H1 (cell line): ENCODE measurements around the gene ADARB2. TPM values are rescaled to one million over a fixed set of nuclear protein-coding genes. Genes with fewer than 3 reads are reported as not detected.

Experiments used
- CTCF ChIA-PET: fragments of 300-600 bp; sonication (Branson Sonifier 250); formaldehyde crosslinking; loops from one replicate; lab custom pipeline; 2021; ENCODE audit not compliant: partially characterized antibody; lab: Charles Lee
- POLR2A ChIA-PET: fragments of 300-600 bp; sonication (Branson Sonifier 250); formaldehyde crosslinking; loops from one replicate; lab custom pipeline; 2021; ENCODE audit warnings: inconsistent platforms; ENCODE audit not compliant: partially characterized antibody; lab: Charles Lee
- DNase-seq, 2 experiments: peaks; one replicate each; pipeline versions ENCODE4 v3.0.0 to v3.0.0-alpha.2; 2010 to 2022; ENCODE audit warnings: low spot score in 2 of 2, low read depth in 1 of 2, mixed read lengths in 1 of 2
- FAIRE-seq: peaks from 2 replicates; lab custom pipeline; 2011; peaks lifted over from hg19 to GRCh38; lab: Jason Lieb, UNC
- H2AFZ ChIP-seq: 2 replicates; pipeline ENCODE4 v1.8.1; 2012; ENCODE audit warnings: low read length, inconsistent platforms
- H2AK5ac ChIP-seq: 2 replicates; pipeline ENCODE4 v1.6.1; 2013; ENCODE audit warnings: low read depth, low read length
- H2BK120ac ChIP-seq: replicated peaks from 2 replicates; pipeline ENCODE3; 2013; ENCODE audit warnings: low read depth, low read length, inconsistent platforms
- H2BK12ac ChIP-seq: 2 replicates; pipeline ENCODE4 v1.6.1; 2013; ENCODE audit warnings: low read depth, low read length
- H2BK15ac ChIP-seq: 2 replicates; pipeline ENCODE4 v1.6.1; 2013; ENCODE audit warnings: low read length
- H2BK20ac ChIP-seq: 2 replicates; pipeline ENCODE4 v1.6.1; 2013; ENCODE audit warnings: low read length
- H2BK5ac ChIP-seq: 2 replicates; pipeline ENCODE4 v1.6.1; 2013; ENCODE audit warnings: low read depth, low read length
- H3K14ac ChIP-seq: 2 replicates; pipeline ENCODE4 v1.6.1; 2013; ENCODE audit warnings: inconsistent platforms; ENCODE audit not compliant: insufficient read length
- H3K18ac ChIP-seq: 2 replicates; pipeline ENCODE4 v1.6.1; 2013; ENCODE audit warnings: low read length; ENCODE audit errors: extremely low read depth
- H3K23ac ChIP-seq: 2 replicates; pipeline ENCODE4 v1.6.1; 2013; ENCODE audit warnings: inconsistent platforms; ENCODE audit not compliant: insufficient read length
- H3K23me2 ChIP-seq: 2 replicates; pipeline ENCODE4 v1.6.1; 2013; ENCODE audit warnings: low read depth, low read length
- H3K27ac ChIP-seq: 2 replicates; pipeline ENCODE4 v1.6.1; 2011; ENCODE audit warnings: low read depth, low read length, inconsistent platforms
- H3K27me3 ChIP-seq, 4 experiments: replicated peaks in 1 of 4; 1 replicate in 1 of 4; 2 replicates in 3 of 4; pipeline versions ENCODE4 v1.6.1 to v1.8.1; 2011 to 2013; ENCODE audit warnings: low read length in 3 of 4, mild to moderate bottlenecking in 3 of 4, inconsistent platforms in 2 of 4, mixed read lengths in 2 of 4, moderate library complexity in 1 of 4; ENCODE audit not compliant: control insufficient read depth in 3 of 4, insufficient read depth in 3 of 4; ENCODE audit errors: extremely low read depth in 1 of 4
- H3K36me3 ChIP-seq, 4 experiments: 2 replicates each; pipeline versions ENCODE4 v1.6.1 to v1.8.1; 2011 to 2013; ENCODE audit warnings: mild to moderate bottlenecking in 4 of 4, low read length in 3 of 4, moderate library complexity in 2 of 4, control low read depth in 1 of 4, inconsistent platforms in 1 of 4; ENCODE audit not compliant: insufficient read depth in 4 of 4, control insufficient read depth in 2 of 4
- H3K4ac ChIP-seq: replicated peaks from 2 replicates; pipeline ENCODE3; 2013; ENCODE audit warnings: low read length, low read depth, mixed read lengths, inconsistent platforms; ENCODE audit not compliant: insufficient read length
- H3K4me1 ChIP-seq, 4 experiments: replicated peaks in 1 of 4; 1 replicate in 1 of 4; 2 replicates in 3 of 4; pipeline versions ENCODE4 v1.6.1 to v1.8.1; 2011 to 2013; ENCODE audit warnings: low read length in 3 of 4, inconsistent platforms in 2 of 4, mixed read lengths in 1 of 4; ENCODE audit not compliant: insufficient read depth in 4 of 4, control insufficient read depth in 3 of 4
- H3K4me2 ChIP-seq, 2 experiments: 2 replicates each; pipeline versions ENCODE4 v1.6.1 to v1.8.1; 2011 to 2013; ENCODE audit warnings: low read depth in 2 of 2, low read length in 2 of 2, control low read depth in 1 of 2, inconsistent platforms in 1 of 2, mild to moderate bottlenecking in 1 of 2; ENCODE audit not compliant: insufficient read depth in 1 of 2
- H3K4me3 ChIP-seq, 4 experiments: fragments of 200-600, 300-600 bp in 1 of 4; sonication (generic), shearing (Covaris generic), sonication (Bioruptor Twin) in 1 of 4; 2 replicates each; pipeline versions ENCODE4 v1.5.1 to v1.8.1; 2011 to 2016; ENCODE audit warnings: low read length in 4 of 4, low read depth in 3 of 4, control low read depth in 2 of 4, inconsistent platforms in 2 of 4, mild to moderate bottlenecking in 2 of 4, mixed read lengths in 1 of 4, moderate library complexity in 1 of 4; ENCODE audit not compliant: insufficient read depth in 2 of 4; ENCODE audit errors: extremely low read depth in 1 of 4
- H3K56ac ChIP-seq: replicated peaks from 2 replicates; pipeline ENCODE3; 2013; ENCODE audit warnings: low read depth, mild to moderate bottlenecking, mixed read lengths, low read length, inconsistent platforms; ENCODE audit not compliant: insufficient read length
- H3K79me1 ChIP-seq: 2 replicates; pipeline ENCODE4 v1.6.1; 2013; ENCODE audit warnings: low read depth, low read length, control low read depth
- H3K79me2 ChIP-seq, 2 experiments: 2 replicates each; pipeline versions ENCODE4 v1.6.1 to v1.8.1; 2012 to 2013; ENCODE audit warnings: low read length in 2 of 2, mild to moderate bottlenecking in 2 of 2, inconsistent platforms in 1 of 2; ENCODE audit not compliant: insufficient read depth in 2 of 2, control insufficient read depth in 1 of 2
- H3K9ac ChIP-seq, 4 experiments: replicated peaks in 1 of 4; 1 replicate in 1 of 4; 2 replicates in 3 of 4; pipeline versions ENCODE4 v1.6.1 to v1.8.1; 2011 to 2013; ENCODE audit warnings: low read depth in 3 of 4, low read length in 3 of 4, control low read depth in 2 of 4, mild to moderate bottlenecking in 2 of 4, moderate library complexity in 2 of 4, inconsistent platforms in 1 of 4; ENCODE audit errors: extremely low read depth in 1 of 4
- H3K9me3 ChIP-seq, 2 experiments: 2 replicates each; pipeline versions ENCODE4 v1.6.1 to v1.8.1; 2012 to 2013; ENCODE audit warnings: mild to moderate bottlenecking in 2 of 2, moderate library complexity in 2 of 2, control low read depth in 1 of 2, inconsistent platforms in 1 of 2, low read depth in 1 of 2, low read length in 1 of 2, mixed read lengths in 1 of 2; ENCODE audit not compliant: insufficient read depth in 2 of 2
- H4K20me1 ChIP-seq, 2 experiments: replicated peaks in 1 of 2; 2 replicates each; pipeline versions ENCODE3 to v1.8.1; 2011 to 2013; ENCODE audit warnings: inconsistent platforms in 2 of 2, low read length in 2 of 2, mild to moderate bottlenecking in 1 of 2; ENCODE audit not compliant: insufficient read depth in 2 of 2, control insufficient read depth in 1 of 2
- H4K5ac ChIP-seq: 2 replicates; pipeline ENCODE4 v1.6.1; 2013; ENCODE audit warnings: low read length, low read depth, mixed read lengths, inconsistent platforms; ENCODE audit not compliant: insufficient read length
- H4K8ac ChIP-seq: 2 replicates; pipeline ENCODE4 v1.8.0; 2013; ENCODE audit warnings: mild to moderate bottlenecking, moderate library complexity, low read length, inconsistent platforms; ENCODE audit not compliant: insufficient read depth; ENCODE audit errors: extremely low read depth
- H4K91ac ChIP-seq: replicated peaks from 2 replicates; pipeline ENCODE3; 2013; ENCODE audit warnings: low read length, mixed read lengths, inconsistent platforms; ENCODE audit not compliant: insufficient read length
- BACH1 ChIP-seq: IDR thresholded peaks from 2 replicates; pipeline ENCODE4 v1.6.1; 2012; ENCODE audit warnings: low read length, improper control_type of control experiment
- CBX5 ChIP-seq: fragments of 300-800, 300-1000 bp; sonication (generic); IDR thresholded peaks from 2 replicates; pipeline ENCODE4 v1.7.1; 2016; ENCODE audit warnings: antibody characterized with exemption, low read length, low read depth
- CHD2 ChIP-seq: IDR thresholded peaks from 2 replicates; pipeline ENCODE4 v1.6.1; 2012; ENCODE audit warnings: low read length, improper control_type of control experiment
- GABPA ChIP-seq: IDR thresholded peaks from 2 replicates; pipeline ENCODE4 v1.6.1; 2011; ENCODE audit warnings: mild to moderate bottlenecking, low read length, moderate library complexity, borderline replicate concordance; ENCODE audit not compliant: insufficient read depth
- HDAC6 ChIP-seq: IDR thresholded peaks from one replicate; pipeline ENCODE4 v1.7.1; 2012; ENCODE audit warnings: low read depth, mild to moderate bottlenecking, inconsistent platforms, low read length, moderate library complexity
- KDM5A ChIP-seq: fragments of 200-600 bp; IDR thresholded peaks from 2 replicates; pipeline ENCODE4 v1.7.1; 2012; ENCODE audit warnings: mild to moderate bottlenecking, low read length, inconsistent platforms, mixed read lengths
- POLR2A ChIP-seq, 2 experiments: IDR thresholded peaks; 1 replicate in 1 of 2; 2 replicates in 1 of 2; pipeline ENCODE4 v1.6.1; 2011; ENCODE audit warnings: low read depth in 2 of 2, low read length in 2 of 2, mild to moderate bottlenecking in 2 of 2; ENCODE audit errors: control extremely low read depth in 1 of 2
- SAP30 ChIP-seq: fragments of 300-600 bp; sonication (generic); IDR thresholded peaks from 2 replicates; pipeline ENCODE4 v1.7.1; 2012; ENCODE audit warnings: low read length, moderate library complexity, mild to moderate bottlenecking, inconsistent platforms; ENCODE audit not compliant: insufficient read depth, insufficient replicate concordance
- SIN3A ChIP-seq, 2 experiments: IDR thresholded peaks in 1 of 2; conservative IDR thresholded peaks in 1 of 2; 2 replicates each; pipeline ENCODE4 v1.6.1; 2011 to 2012; ENCODE audit warnings: low read length in 2 of 2, improper control_type of control experiment in 1 of 2, low read depth in 1 of 2, mild to moderate bottlenecking in 1 of 2
- WGBS, 2 experiments: shearing (Covaris generic) in 1 of 2; methylation state at CpG; one replicate each; pipeline versions ENCODE4 v1.1.6 to v1.1.7; 2013 to 2015; ENCODE audit warnings: low lambda C conversion rate in 2 of 2, mixed read lengths in 2 of 2, inconsistent platforms in 1 of 2, low coverage in 1 of 2, missing lambda C conversion rate in 1 of 2; ENCODE audit not compliant: insufficient replicate concordance in 2 of 2, insufficient coverage in 1 of 2, insufficient read length in 1 of 2; ENCODE audit errors: extremely low coverage in 1 of 2, missing lambda C conversion rate in 1 of 2; 5-methylcytosine and 5-hydroxymethylcytosine counted together
- polyA plus RNA-seq, 7 experiments: library from polyadenylated mRNA; depleted of rRNA in 3 of 7; stranded (reverse) in 5 of 7; unstranded in 2 of 7; fragments of >200 nt in 5 of 7; fragments of 200-250 nt in 2 of 7; gene quantifications; 1 replicate in 5 of 7; 2 replicates in 1 of 7; 4 replicates in 1 of 7; pipeline versions ENCODE4 v1.2.1 to v1.2.3, GENCODE V29; 2011 to 2013; ENCODE audit warnings: missing spikeins in 2 of 7, mixed read lengths in 2 of 7
- total RNA-seq: library from RNA; stranded (reverse); fragmentation: NEBNext Ultra II Directional; extraction: Animal tissue kit (Norgen Biotek cat#: 25700); gene quantifications from 2 replicates; pipeline ENCODE4 v1.2.1, GENCODE V29; 2021

ADARB2 gene
- total and polyA plus RNA-seq, 2 of the 8 experiments (the other 6 are each of a cell fraction or from before 2014, with no cell fraction given), result 2.2 to 2.8 TPM

- H2AK5ac ChIP-seq, result no peak overlapping the region
- no peak overlapping the region for H3K56ac ChIP-seq
- no peak for TF ChIP-seq SIN3A (conservative IDR thresholded peaks at IDR 0.05 in 1 of 2, IDR thresholded peaks at IDR 0.05 in 1 of 2; ENCODE audit: low read depth in 1 of 2, low read length in 2 of 2)
- TF ChIP-seq CBX5, result no peak
- no peak for TF ChIP-seq KDM5A
- TF ChIP-seq POLR2A (IDR thresholded peaks at IDR 0.05; ENCODE audit: control extremely low read depth in 1 of 2, low read depth in 2 of 2, low read length in 2 of 2), result no peak
- TF ChIP-seq CHD2, result no peak
- TF ChIP-seq GABPA, result no peak
- TF ChIP-seq BACH1, result no peak
- no peak for TF ChIP-seq SAP30
- no peak for TF ChIP-seq HDAC6
- TF ChIP-seq, all 59 proteins: peak for 0
- DNase-seq (no peak), FAIRE-seq (no peak)
- no peak overlapping the region for H4K8ac ChIP-seq
- H2BK12ac ChIP-seq, result no peak overlapping the region
- H2AFZ ChIP-seq, result no peak overlapping the region
- H4K20me1 ChIP-seq, result no peaks in the 10 kb centered on the region
- no peak overlapping the region for H3K4me3 ChIP-seq
- 89% methylated on average over 7 of the region's 7 CpGs; no CpG with 5 or more reads in 1 of the 2 experiments for WGBS, 2 experiments
- H3K18ac ChIP-seq, result no peak overlapping the region
- H2BK15ac ChIP-seq, result no peak overlapping the region
- ChIA-PET POLR2A (no interaction called here), CTCF (interaction anchor here (1.2 kb wide), 1 partner anchor 64 kb away, joined by 3 read pairs; no protein-coding TSS in a partner anchor)
- H2BK120ac ChIP-seq, result no peak overlapping the region
- H3K23me2 ChIP-seq, result no peaks in the 10 kb centered on the region; the same call in 1 of the 2 replicates
- peaks cover 0 to 12% (median 7%) of the 10 kb centered on the region in 4 experiments; a peak in 5 of 7 replicates for H3K27me3 ChIP-seq
- no peak overlapping the region for H4K5ac ChIP-seq
- no peaks in the 10 kb centered on the region for H3K9me3 ChIP-seq
- peaks cover 0 to 3% (median 2%) of the 10 kb centered on the region in 4 experiments; a peak in 5 of 7 replicates for H3K4me1 ChIP-seq
- no peak overlapping the region for H4K91ac ChIP-seq
- no peaks in the 10 kb centered on the region for H3K79me2 ChIP-seq
- H3K4me2 ChIP-seq, result no peak overlapping the region
- no peak overlapping the region for H3K4ac ChIP-seq
- no peak overlapping the region for H3K14ac ChIP-seq
- H3K79me1 ChIP-seq, result no peaks in the 10 kb centered on the region
- no peak overlapping the region for H3K23ac ChIP-seq
- H3K36me3 ChIP-seq, result no peaks in the 10 kb centered on the region
- no peak overlapping the region for H3K27ac ChIP-seq
- no peak overlapping the region for H2BK5ac ChIP-seq
- no peak overlapping the region for H3K9ac ChIP-seq
- no peak overlapping the region for H2BK20ac ChIP-seq
These were observed 312.7 kb downstream of the ADARB2 start for GRCh38 chr10:1424648-1425047.
